Right lobe of liver (tissue), 4 donors: ENCODE results near the gene SLC9A5.

Experiments used
- CTCF ChIP-seq, 4 donors: fragments of 200-600 bp in 3 of 4; fragments of 450-650 bp in 1 of 4; IDR thresholded peaks; one replicate each; pipeline versions ENCODE4 v1.5.1 to v1.8.0; 2016 to 2022; ENCODE audit warnings: antibody characterized with exemption in 4 of 4, mild to moderate bottlenecking in 2 of 4
- POLR2A ChIP-seq: fragments of 450-650 bp; IDR thresholded peaks from one replicate; pipeline ENCODE4 v1.6.1; 2017; ENCODE audit warnings: antibody characterized with exemption, mild to moderate bottlenecking
- donor health status: DM: no; HTN: no; CAD: no.
- donor health status: DM: no; HTN: no; CAD: no.
- donor health status: DM: no; HTN: yes; CAD: no.

GRCh38 chr16:67233596-67233995 lies 15.2 kb upstream of the SLC9A5 start:
- no peak for TF ChIP-seq CTCF (IDR thresholded peaks at IDR 0.05)
- no peak for TF ChIP-seq POLR2A
